Choroid plexus epithelial cell (primary cell): ENCODE results near the gene SCNN1G.
A peak's percentile ranks its signal among the peaks of the same experiment; 100 is the strongest.

Experiments
- DNase-seq: peaks from one replicate; pipeline ENCODE4 v3.0.0-alpha.2; 2010; ENCODE audit warnings: low read depth
- H3K4me3 ChIP-seq: 2 replicates; pipeline ENCODE4 v1.5.1; 2011; ENCODE audit warnings: low read depth, mild to moderate bottlenecking, control low read depth, low read length, moderate library complexity
- TF ChIP-seq, protein P1 (sequence below): conservative IDR thresholded peaks from 2 replicates; pipeline ENCODE4 v1.5.1; 2011; ENCODE audit warnings: low read depth, mild to moderate bottlenecking, control low read depth, inconsistent platforms, low read length, moderate library complexity

Gene SCNN1G

DNA sequence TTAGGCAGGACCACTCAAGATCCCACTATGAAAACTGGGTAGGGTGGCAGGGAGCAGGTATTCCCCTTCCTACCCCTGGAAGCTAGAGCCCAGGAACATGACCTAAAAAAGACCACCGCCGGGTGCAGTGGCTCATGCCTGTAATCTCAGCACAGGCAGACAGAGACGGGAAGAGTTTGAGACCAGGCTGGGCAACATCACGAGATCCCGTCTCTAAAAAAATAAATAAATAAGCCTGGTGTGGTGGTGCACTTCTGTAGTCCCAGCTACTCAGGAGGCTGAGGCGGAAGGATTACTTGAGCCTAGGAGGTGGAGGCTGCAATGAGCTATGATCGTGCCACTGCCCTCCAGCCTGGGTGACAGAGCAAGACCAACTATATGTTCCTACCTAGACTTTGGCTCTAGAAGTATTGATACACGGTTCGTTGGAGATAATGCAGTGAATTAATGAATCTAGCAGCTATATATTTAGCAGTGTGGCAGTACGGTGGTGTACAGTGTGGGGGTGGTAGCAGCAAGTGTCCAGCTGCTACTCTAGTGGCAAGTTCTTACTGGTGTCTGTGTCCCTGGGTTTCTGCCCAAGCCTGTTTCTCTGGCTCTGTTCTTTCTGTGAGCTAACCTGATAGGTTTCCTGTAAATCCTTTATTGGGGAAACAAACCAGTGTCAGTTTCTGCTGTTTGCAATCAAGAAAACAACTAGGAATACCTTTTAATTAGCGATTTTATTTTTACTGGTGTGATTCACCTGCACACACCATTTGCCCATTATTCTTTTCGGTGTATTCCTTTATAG is 30.0 kb upstream of the SCNN1G start:
- TF ChIP-seq, protein P1, sequence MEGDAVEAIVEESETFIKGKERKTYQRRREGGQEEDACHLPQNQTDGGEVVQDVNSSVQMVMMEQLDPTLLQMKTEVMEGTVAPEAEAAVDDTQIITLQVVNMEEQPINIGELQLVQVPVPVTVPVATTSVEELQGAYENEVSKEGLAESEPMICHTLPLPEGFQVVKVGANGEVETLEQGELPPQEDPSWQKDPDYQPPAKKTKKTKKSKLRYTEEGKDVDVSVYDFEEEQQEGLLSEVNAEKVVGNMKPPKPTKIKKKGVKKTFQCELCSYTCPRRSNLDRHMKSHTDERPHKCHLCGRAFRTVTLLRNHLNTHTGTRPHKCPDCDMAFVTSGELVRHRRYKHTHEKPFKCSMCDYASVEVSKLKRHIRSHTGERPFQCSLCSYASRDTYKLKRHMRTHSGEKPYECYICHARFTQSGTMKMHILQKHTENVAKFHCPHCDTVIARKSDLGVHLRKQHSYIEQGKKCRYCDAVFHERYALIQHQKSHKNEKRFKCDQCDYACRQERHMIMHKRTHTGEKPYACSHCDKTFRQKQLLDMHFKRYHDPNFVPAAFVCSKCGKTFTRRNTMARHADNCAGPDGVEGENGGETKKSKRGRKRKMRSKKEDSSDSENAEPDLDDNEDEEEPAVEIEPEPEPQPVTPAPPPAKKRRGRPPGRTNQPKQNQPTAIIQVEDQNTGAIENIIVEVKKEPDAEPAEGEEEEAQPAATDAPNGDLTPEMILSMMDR = no peak
- H3K4me3 ChIP-seq = no peak overlapping the region
- no peak for DNase-seq

DNA sequence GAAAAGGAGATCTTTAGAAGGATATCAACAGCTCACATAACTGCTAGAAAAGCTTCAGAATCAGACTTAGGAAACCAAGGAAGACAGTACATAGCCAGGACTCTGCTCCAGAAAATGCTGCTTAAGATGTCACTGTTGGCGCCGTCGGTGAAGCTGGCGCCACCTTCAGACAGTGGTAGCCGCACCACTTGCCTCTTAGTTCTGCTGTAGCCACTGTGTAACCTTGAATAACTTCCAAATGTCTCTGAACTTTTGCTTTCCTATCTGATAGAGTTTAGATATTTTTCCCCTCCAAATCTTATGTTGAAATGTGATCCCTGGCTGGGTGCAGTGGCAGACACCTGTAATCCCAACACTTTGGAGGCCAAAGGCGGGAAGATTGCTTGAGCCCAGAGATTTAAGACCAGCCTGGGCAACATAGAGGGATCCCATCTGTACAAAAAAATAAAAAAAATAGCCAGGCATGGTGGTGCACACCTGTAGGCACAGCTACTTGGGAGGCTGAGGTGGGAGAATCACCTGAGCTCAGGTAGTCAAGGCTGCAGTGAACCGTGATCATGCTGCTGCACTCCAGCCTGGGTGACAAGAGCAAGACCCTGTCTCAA is 27.0 kb upstream of the SCNN1G start:
- TF ChIP-seq, protein P1 = peak; percentile 66
- H3K4me3 ChIP-seq = no peak overlapping the region
- peak; percentile 42 for DNase-seq

DNA sequence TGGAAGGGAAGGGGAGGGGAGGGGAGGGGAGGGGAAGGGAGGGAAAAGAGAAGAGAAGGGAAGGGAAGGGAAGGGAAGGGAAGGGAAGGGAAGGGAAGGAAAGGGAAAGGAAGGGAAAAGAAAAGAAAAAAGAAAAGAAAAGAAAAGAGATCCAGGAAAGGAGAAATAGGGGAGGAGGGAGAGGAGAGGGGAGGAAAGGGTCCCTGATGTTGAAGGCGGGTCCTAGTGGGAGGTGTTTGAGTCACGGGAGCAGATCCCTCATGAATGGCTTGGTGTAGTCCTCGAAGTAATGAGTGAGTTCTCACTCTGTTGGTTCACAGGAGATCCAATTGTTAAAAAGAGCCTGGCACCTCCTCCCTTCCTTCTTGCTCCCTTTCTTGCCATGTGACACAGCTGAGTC is 26.4 kb upstream of the SCNN1G start:
- DNase-seq = no peak
- TF ChIP-seq, protein P1 = no peak
- no peak overlapping the region for H3K4me3 ChIP-seq

DNA sequence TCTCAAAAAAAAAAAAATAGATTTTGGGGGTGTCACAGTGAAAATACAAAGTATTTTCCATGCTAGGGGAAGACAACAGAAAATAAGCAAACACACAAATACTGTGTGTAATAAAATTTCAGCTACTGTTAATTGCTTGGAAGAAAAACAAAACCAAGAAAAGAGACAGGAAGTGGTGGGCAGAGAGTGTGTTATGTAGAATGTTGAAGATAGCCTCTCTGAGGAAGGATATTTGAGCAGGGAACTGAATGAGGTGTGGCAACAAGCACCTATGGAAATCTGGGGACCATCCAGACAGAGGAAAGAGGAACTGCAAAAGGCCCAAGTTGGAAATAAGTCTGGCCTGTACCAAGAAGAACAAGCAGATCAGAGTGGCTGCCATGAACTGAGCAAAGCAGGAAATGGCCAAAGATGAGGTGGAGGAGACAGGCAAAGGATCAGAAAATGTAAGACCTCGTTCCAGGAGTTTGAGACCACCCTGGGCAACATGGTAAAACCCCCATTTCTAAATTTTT is 25.5 kb upstream of the SCNN1G start:
- TF ChIP-seq, protein P1 = no peak
- no peak overlapping the region for H3K4me3 ChIP-seq
- no peak for DNase-seq

DNA sequence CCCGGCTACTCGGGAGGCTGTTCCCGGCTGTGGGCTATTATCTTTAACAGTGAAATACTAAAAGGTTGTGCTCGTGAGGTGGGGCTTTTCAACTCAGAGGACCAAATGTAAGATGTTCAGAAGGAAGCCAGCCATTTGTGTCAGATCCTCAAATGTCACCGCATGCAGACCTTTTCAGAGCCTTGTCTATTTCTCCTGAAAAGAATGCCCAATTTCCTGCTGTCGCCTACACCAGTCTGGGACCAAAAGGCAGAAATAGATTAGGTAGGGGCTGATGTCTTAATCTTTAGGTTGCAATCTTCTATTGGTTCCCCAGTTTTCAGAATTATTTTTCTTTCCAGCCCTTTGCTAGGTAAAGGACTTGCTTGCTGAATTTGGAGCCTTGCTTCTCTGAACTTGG is 24.4 kb upstream of the SCNN1G start:
- TF ChIP-seq, protein P1 = no peak
- no peak for DNase-seq
- H3K4me3 ChIP-seq = no peak overlapping the region

DNA sequence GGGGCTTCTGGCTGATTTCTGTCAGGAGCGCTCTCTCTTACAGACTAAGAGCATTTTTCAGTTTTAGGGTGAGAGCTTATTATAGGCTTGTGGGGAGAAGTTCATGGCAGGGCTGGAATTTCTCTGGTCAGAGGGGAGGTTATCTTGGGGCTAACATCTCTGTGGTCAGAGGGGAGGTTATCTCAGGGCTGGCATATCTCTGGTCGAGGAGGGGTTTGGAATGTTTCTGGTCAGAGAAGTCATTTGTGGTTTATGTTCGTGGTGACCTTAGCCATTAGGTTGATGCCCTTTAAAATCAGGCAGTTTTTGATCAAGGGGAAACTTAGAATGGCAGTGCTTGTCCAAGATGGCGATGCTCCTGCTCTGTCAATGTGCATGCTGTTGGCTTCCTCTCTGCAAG is 22.5 kb upstream of the SCNN1G start:
- DNase-seq = no peak
- TF ChIP-seq, protein P1 = no peak
- no peak overlapping the region for H3K4me3 ChIP-seq
